DMS53 treated with DMSO at 0.1 percent for 48 hours (cell line): ENCODE measurements around the gene PKHD1.
"Not testable (repeated sequence)": the region's sequence is repeated elsewhere in the genome, so short reads cannot be mapped to it uniquely, and the experiment has no call there.

Source experiments
- DNase-seq: peaks from one replicate; lab custom pipeline; 2025; ENCODE audit not compliant: unreplicated experiment; lab: John Stamatoyannopoulos, UW

PKHD1 gene

DNA sequence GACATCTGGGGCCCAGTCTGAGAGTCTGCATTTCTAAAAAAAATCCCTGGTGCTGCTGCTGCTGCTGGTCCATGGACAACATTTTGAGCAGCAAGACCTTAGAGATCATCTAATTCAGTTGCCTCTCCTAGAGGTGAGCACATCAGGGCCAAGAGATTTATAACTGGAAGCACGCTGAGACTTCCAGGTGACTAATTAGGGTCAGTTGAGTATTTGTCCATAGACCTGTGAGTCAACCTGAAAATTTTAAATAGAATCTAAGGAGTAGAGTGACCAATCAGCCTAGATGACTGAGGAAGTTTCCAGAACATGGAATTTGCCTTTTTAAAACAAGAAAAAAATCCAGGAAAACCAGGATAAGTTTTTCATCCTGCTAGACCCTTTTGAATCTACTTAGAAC lies 221.4 kb downstream of the PKHD1 start:
- no peak for DNase-seq

DNA sequence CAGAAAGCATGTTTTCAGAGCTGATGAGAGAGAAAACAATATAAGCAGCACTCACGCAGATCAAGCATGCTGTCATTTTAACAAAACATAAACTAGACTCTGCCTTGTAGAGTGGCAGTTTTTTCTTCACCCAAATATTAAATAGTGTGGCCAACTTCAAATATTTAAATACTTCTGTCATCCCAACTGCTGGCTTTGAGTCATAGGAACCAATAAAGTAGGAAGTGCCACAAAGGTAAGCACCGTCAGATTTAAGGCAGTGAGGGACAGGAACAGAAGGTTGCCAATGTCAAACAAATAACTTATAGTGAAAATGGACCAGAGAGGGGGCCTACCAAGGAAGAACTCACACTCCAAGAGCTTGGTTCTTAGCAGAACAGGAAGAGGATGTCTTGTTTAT lies 222.2 kb downstream of the PKHD1 start:
- DNase-seq: no peak

DNA sequence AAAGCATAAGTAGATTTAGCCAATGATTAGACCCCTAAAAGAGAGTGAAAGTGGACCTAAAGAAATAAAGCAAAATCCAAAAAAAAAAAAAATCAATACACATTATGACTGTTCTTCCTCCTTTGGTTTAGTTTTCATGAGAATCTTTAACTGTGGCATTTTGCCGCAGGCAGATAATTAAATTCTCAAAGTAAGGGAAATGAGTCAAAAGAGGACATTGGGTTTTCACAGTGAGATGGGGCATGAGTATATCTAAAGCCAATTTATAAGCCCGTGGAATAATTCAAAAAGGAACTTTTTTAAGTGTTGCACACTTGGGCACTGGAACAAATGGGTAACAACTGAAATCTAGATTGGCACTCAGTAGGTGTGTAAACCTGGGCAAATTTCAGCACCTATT lies 230.3 kb downstream of the PKHD1 start:
- no peak for DNase-seq

DNA sequence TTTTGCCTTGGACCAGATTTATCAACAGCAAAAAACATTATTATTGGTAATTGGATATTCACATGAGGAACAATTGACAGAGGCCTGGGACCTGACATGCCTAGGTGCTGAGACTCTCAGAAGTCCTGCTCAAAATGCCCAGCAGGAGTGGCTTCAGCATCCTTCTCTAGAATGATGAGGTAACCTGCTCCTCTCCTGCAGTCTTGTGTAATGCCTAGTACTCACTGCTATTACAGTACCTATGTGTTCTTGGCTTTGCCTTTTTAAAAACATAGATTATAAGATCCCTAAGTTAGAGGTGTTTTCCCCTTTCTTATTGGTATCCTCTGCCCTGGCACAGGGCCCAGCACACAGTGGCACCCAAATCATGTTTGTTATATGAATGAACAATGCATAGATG lies 230.9 kb downstream of the PKHD1 start:
- no peak for DNase-seq

DNA sequence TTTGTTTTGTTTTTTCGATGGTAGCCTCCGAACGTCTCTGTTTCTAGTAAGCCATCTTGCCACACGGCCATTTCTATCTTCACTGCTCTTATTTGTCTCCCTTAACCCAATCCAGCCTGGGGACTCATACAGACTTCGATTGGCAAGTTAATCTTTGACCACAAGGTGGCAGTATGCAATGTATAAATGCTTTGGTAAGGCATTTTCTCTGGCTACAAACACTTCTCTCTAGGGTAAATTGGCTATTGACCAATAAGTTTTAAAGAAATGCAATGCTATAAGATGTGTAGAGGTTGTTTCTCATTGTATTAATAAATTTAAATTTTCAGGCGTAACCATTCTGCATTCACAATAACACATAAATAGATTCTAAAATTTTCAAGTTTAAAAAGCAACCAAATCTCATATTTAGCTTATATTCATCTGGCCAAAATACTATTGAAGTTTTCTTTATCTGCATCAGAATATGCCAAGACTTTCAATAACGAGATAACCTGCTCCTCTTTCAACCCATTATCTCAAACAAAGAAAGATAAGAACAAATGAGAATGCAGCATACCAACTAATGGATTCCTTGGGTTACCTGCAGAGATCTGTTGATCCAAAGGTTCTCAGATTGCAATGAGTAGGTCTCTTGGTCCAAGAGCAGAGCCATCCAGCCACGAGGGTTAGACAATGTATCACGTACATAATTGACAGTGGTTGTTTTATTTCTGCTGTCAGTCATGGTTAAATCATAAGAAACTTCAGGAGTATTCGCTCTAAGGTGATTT lies 231.9 kb downstream of the PKHD1 start:
- DNase-seq: peak; percentile 86

DNA sequence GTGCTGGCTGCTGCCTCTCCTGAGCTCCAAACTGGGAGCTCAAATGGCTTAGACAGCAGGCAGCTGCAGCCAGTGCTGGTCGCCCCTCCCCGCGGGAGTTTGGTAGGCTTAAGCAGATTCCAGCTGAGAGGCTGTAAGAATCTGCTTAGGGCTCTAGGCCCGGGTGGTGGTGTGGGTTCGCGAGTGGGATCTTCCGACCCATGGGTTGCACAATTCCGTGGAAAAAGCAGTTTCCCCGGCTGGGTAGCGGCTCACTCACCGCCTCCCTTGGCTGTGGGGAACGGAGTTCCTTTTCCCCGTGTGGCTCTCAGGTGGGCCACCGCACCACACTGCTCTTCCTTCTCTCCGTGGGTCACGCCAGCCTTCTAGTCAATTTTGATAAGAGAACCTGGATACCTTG lies 232.5 kb downstream of the PKHD1 start:
- DNase-seq: no peak

DNA sequence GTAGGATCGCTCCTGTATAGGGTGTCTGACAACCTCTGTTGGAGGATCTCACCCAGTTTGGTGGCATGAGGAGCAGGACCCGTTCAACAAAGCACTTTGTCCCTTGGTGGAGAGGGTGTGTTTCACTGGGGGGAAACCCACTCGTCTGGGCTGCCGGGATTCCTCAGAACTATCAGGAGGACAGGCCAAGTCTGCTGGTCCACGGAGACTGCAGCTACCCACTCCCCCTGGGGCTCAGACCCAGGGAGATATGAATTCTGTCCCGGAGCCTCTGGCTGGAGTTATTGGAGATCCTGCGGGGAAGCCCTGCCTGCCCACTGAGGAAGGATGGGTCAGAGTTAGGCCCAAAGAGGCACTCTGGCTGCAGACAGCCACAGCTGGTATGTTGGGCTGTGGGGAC lies 233.1 kb downstream of the PKHD1 start:
- no peak for DNase-seq

DNA sequence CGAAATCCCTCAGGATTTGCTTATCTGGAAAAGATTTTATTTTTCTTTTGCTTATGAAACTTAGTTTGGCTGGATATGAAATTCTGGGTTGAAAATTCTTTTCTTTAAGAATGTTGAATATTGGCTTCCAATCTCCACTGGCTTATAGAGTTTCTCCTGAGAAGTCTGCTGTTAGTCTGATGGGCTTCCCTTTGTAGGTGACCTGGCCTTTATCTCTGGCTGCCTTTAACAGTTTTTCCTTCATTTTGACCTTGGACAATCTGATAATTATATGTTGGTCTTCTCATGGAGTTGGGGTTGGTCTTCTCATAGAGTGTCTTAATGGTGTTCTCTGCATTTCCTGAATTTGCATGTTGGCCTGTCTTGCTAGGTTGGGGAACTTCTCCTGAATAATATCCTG lies 234.3 kb downstream of the PKHD1 start:
- not testable (repeated sequence) for DNase-seq

DNA sequence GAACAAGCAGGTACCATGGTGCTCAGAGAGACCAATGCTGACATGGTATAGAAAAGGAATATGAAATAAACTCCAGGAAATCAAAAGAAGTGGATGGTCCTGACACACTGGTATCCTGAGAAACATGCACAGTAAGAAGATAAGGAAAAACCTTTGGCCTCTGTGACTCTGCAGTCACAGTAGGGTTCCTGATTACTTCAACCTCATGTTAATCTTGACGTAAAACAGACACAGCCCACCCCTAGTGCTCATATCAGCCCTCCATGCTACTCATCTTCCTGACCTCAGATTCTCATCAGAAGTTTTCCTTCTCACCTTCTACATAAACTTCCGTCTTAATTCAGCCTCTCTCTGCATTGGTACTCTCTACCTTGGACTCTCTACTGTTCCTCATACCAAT lies 240.9 kb downstream of the PKHD1 start:
- no peak for DNase-seq

DNA sequence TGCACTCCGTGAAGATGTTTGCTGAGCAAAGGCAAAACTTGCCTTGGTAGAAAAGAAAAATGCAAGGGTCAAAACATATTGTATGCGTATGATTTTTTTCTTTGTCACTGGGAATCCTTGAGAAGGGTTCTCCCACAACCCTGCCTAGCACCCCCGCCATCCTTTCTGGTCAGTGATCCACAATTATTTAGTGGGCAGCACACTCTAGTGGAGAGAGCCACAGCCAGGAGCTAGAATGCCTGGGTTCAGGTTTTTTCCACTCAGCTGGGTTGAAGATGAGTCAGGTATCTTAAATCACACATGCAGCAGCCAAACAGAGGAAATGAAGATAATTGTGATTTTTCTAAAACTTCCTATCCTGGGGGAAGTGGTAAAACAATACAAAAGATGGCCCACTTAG lies 243.1 kb downstream of the PKHD1 start:
- DNase-seq: peak; percentile 71

DNA sequence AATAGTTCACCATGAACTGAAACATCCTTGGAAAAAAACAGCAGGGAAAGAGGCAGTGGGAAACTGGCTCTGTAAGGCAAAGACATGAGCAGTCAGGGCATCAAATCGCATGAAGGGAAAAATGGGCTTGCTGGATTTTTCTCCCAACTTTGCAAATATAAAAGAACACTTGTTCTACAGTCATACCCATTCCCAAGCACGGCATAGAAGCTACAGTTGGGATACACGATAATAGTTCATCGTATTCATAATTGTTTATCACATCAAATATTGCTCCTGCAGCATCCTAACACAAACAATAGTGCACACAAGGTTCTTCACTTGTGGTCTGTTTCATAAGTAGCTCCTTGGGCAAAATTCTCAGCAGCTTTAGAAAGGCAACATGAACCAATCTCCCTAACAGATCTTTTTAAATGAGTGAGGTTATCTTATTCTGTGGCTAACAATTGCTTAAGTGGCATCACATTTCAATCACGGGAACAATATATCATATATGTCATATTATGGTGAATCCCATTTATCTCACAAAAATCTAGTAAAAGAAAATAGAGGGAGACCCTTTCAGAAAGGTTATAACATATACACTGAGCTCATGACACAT lies 243.9 kb downstream of the PKHD1 start:
- DNase-seq: no peak

DNA sequence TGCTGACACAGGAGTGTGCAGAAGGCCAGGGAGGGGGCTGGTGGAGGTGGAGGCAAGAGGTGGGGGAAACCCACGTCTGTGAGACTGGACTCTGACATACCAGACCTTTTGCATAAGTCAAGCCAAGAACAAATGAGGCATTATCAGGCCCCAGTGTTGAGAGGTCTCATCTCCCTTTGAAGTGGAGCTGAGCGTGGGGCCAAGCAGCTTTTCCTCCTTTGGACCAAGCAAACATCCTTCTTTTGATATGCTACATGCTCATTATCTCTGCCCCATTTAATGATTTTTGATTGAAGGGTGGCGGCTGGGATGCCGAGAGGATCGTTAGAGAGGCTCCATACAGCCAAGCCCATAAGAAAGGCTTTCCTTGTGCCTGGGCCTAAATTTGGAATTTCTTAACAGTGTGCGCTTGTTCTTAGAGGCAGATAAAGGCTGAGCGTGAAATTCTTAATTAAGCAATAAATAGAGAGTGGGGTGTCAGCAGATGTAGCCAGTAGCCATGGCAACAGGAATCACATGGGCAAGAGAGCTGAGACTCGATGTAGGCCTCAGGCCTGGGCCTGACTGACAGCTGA lies 244.5 kb downstream of the PKHD1 start:
- DNase-seq: no peak

DNA sequence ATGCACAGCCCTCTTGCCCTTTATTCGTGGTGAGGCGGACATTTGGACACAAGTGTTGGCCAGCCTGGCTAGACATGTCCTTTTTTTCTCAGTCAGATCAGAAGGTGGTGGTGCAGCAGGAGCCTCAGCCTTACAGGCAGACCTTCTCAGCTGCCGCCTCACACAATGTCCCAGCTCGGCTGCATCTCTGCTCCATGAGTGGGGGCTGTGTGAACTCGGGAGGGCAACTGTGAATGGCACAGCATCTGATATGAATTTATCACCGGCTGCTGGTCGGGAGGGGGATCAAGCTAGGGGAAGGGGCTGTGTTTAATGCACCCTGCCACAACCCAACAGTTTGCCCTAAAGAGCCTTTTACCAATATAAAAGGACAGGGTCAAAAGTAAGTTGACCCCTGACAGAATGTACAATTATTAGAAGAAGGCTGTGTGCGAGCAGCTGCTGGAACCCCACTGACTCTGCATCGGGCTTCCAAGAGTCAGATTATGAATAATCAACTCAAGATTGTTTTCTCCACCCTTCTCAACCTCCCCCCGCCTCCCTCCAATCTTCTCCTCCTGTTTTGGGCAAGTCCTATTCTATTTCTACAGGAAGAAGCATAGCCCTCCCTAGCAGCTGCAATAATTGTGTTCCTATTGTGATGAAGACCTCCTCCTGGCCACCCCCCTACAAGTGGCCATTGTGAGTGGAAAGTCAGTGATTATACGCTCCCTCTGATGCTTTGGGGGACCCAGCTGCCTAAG lies 245.2 kb downstream of the PKHD1 start:
- no peak for DNase-seq

DNA sequence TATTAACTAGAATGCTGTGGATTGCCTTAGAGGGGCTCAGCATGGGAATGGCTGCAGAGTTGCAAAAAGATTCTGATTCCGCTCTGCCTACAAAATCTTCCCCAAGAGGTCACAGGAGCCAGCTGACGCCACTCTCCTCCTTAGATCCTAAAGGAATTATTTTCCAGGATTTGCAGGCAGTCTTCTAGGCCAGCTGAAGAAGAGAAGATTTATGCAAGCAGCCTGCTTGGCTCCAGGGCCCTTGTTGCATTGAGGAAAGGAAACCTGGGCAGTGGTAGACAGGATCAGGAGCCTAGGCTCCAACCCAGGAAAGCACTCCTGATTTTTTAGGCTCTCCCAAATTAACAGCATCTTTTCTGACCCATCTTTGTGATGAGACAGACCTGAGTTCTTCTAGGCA lies 245.8 kb downstream of the PKHD1 start:
- no peak for DNase-seq

DNA sequence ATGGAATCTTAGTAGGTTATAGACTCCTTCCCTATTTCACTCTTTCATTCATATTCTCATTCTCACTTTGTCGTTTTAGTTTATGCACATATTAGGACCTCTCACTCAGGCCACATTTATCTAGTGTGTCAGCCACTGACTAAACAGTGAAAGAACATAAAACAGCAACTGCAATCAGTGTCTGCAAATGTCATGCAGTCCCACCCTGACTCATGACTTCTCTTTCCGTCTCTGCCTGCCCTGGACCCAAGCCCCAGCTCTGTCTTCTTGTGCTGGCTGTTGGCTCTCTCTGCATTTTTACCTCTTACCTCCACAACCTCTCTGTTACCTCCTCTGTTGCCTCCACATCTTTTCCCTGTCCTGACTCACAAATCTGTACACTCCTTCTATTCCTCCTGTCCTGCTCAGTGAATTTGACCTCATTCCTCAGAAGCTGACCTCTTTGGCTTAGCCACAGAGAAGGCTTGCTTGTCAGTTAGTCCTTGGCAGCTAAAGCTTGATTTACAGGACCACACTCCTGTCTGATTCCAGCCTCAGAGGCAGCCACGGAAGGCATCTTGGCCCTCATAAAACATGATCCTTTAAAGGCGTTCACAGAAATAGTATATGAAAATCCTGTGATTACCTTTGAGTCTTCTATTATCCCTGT lies 247.6 kb downstream of the PKHD1 start:
- no peak for DNase-seq

DNA sequence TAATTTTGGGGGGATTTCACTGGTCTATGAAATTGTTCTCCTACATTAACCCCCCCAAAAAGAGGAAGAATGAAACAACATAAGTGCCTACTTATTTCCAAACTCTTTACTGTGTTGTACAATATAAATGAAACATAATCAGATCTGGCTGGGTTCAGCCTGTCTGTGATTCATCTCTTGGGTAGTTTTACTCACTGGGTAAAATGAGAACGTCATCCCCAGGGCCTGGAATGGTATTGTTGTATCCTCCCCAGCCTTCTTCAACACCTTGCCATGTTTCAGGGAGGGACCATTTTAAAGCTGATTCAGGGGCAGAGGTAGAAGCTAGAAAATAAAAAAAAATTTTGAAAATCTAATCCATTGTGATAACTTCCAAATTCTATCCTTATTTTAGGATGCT lies 256.7 kb downstream of the PKHD1 start:
- no peak for DNase-seq

DNA sequence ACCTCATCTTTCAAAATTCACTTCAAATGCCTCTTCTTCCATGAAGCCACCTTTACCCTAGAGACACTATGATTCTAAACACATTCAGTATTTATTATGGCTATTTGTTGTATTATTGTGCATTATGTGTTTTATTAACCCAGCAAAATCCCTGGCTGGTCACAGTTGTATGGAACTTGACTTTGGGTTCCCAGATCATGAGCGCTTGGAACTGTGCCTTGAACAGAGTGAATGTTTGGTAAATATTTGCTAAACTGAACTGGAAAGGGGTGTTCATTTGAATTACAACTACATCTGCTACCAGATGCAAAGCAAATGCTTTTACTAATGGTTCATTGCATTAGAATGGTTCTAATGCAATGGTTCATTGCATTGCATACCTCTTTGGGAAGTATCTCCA lies 259.8 kb downstream of the PKHD1 start:
- DNase-seq: peak; percentile 39

DNA sequence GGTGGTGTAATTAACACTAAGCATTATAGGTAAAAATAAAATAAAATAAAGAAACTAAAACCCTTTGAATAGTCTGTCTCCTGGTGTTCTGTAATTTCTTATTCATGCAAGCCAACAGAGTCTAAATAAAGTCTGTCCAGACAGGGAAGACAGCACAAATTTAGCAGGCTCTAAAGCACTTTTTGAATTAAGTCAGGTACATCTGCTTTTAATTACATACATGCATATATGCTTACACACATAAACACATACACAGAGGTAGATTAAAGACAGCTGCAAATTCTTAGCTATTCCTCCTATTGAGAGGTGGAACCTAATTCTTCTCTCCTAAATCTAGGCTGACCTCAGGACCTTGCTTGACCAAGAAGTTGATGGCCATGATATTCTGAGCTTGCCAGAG lies 262.5 kb downstream of the PKHD1 start:
- DNase-seq: no peak

DNA sequence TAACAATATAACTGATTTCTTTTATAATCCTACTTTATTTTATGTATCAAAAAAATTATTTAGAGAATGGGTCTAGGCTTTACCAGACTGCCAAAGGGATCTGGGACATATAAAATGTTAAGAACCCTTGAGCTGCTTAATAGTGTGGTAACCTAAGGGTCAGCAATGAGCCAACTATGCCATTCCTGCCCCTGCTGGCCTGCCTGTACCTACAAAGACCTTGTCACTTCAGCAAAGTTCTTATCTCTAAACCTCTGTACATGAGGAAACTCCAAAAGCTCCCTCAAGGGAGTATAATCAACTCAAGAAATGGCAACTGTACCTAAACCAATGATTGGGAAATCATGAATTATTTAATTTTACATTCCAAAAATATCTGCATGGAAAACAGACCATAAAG lies 266.9 kb downstream of the PKHD1 start:
- DNase-seq: no peak

DNA sequence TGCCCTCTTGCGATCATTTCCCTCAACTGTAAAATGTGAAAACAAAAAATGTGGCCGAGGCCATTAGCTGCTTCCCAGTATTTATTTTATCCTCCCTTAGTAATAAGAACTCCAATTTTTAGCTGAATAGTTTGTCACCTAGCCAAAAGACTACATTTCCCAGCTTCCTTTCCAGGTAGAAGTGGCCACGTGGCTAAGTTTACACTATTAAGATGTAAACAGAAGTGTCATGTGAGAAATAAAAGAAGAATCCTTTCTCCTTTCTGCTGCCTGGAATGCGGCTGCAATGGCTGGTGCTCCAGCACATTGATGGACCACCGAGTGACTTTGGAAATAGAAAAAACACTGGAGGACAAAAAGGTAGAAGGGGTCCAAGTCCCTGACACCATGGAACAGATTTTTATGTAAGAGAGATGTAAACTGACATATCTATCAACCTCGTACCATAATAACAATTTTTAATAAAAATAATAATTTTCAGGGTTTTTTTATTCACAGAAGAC lies 268.8 kb downstream of the PKHD1 start:
- DNase-seq: no peak

DNA sequence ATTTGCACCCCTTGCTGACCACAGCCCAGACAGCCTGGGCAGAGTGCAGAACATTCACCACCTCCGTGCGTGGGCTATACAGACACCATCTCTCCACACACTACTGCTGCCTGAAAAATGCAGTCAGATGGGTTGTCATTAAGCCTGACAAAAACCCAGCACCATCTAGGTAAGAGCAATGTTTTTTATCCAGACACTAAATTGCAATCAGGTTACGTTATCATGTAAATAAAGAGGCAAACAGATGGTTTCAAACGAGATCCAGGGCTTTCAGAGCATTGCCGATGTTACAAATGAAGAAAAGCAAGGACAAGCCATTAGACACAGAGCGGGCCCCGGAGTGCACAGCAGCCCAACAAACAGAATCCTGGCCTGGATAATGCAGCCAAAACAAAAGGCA lies 269.6 kb downstream of the PKHD1 start:
- no peak for DNase-seq
